Activated naive CD4-positive, alpha-beta T cell treated with anti-CD3 and anti-CD28 coated beads, Interleukin-2, amount 50 U/mL, for 16 hours (primary cell): ENCODE measurements around the gene NUP93.

Source experiments
- DNase-seq: peaks from one replicate; pipeline ENCODE4 v3.0.0-alpha.2; 2020

The NUP93 gene

GRCh38 chr16:56747486-56748045, 17.6 kb downstream of the NUP93 start:
- no peak for DNase-seq

GRCh38 chr16:56748191-56748590, 18.3 kb downstream of the NUP93 start:
- no peak for DNase-seq

- no peak for DNase-seq
These were observed 18.9 kb downstream of the NUP93 start for GRCh38 chr16:56748826-56749225.

GRCh38 chr16:56749672-56750491, 20.0 kb downstream of the NUP93 start:
- no peak for DNase-seq

- DNase-seq, result no peak
These were observed 23.5 kb downstream of the NUP93 start for GRCh38 chr16:56753410-56753809.

GRCh38 chr16:56755038-56755437, 25.1 kb downstream of the NUP93 start:
- DNase-seq, result no peak

- DNase-seq, result no peak
These were observed 28.5 kb downstream of the NUP93 start for GRCh38 chr16:56758432-56758831.

GRCh38 chr16:56758930-56759329, 29.0 kb downstream of the NUP93 start:
- DNase-seq, result no peak

- no peak for DNase-seq
These were observed 33.5 kb downstream of the NUP93 start for GRCh38 chr16:56763291-56763916.

GRCh38 chr16:56764835-56765234, 34.9 kb downstream of the NUP93 start:
- no peak for DNase-seq

- no peak for DNase-seq
These were observed 36.0 kb downstream of the NUP93 start for GRCh38 chr16:56765949-56766348.

- no peak for DNase-seq
These were observed 37.1 kb downstream of the NUP93 start for GRCh38 chr16:56767024-56767423.

- no peak for DNase-seq
These were observed 39.7 kb downstream of the NUP93 start for GRCh38 chr16:56769677-56770076.

GRCh38 chr16:56771558-56772279, 41.8 kb downstream of the NUP93 start:
- DNase-seq, result no peak

- no peak for DNase-seq
These were observed 43.6 kb downstream of the NUP93 start for GRCh38 chr16:56773532-56773931.

- DNase-seq, result no peak
These were observed 44.2 kb downstream of the NUP93 start for GRCh38 chr16:56774016-56774680.

GRCh38 chr16:56775162-56775561, 45.2 kb downstream of the NUP93 start:
- DNase-seq, result no peak

GRCh38 chr16:56776562-56776961, 46.6 kb downstream of the NUP93 start:
- DNase-seq, result no peak

- no peak for DNase-seq
These were observed 47.1 kb downstream of the NUP93 start for GRCh38 chr16:56777001-56777400.

GRCh38 chr16:56777482-56777881, 47.6 kb downstream of the NUP93 start:
- DNase-seq, result no peak

GRCh38 chr16:56779906-56780305, 50.0 kb downstream of the NUP93 start:
- DNase-seq, result no peak

- no peak for DNase-seq
These were observed 50.7 kb downstream of the NUP93 start for GRCh38 chr16:56780646-56781045.

GRCh38 chr16:56781528-56781961, 51.6 kb downstream of the NUP93 start:
- no peak for DNase-seq
